Measurements from ENCODE around the gene THEMIS2.

DNA sequence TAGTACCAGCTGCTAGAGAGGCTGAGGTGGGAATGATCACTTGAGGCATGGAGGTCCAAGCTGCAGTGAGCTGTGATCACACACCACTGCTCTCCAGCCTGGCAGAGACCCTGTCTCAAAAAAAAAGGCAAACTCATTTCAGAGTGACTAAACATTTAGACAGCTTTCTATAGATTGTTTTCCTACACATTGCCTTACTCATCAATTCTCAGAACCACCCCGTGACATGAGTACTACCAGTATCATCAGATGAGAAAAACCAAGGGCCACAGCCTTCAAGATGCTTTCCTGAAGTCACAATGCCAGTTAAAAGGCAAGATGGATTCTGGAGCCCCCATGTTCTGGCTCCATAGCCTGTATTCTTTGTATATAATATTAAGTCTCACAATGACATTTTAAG is 40.1 kb downstream of the THEMIS2 start:
- no peak for TF ChIP-seq POLR2A (IDR thresholded peaks at IDR 0.05; ENCODE audit: low read length)
- TF ChIP-seq GATA1 (IDR thresholded peaks at IDR 0.05; ENCODE audit: low read depth, low read length): no peak
